Nephron progenitor cell (in vitro differentiated cells): ENCODE data around the gene TOM1L2.

Experiments used
- DNase-seq: peaks from one replicate; pipeline ENCODE4 v3.0.0; 2021
- H3K27ac Mint-ChIP-seq: 2 replicates; pipeline ENCODE4 v1.8.0; 2021; ENCODE audit warnings: mild to moderate bottlenecking, moderate library complexity, mixed read lengths
- H3K27me3 Mint-ChIP-seq: 2 replicates; pipeline ENCODE4 v1.8.0; 2021; ENCODE audit warnings: mild to moderate bottlenecking, low read depth, mixed read lengths; ENCODE audit not compliant: poor library complexity
- H3K36me3 Mint-ChIP-seq: 2 replicates; pipeline ENCODE4 v1.8.0; 2021; ENCODE audit warnings: low read depth, mixed read lengths
- H3K4me1 Mint-ChIP-seq: 2 replicates; pipeline ENCODE4 v1.8.0; 2021; ENCODE audit warnings: mixed read lengths
- H3K4me3 Mint-ChIP-seq: 2 replicates; pipeline ENCODE4 v1.8.0; 2021; ENCODE audit warnings: mild to moderate bottlenecking, moderate library complexity, mixed read lengths
- H3K9me3 Mint-ChIP-seq: 2 replicates; pipeline ENCODE4 v1.8.0; 2021; ENCODE audit warnings: mild to moderate bottlenecking, moderate library complexity, mixed read lengths
- CTCF ChIP-seq: fragments of 200-600 bp; sonication (generic); IDR thresholded peaks from 2 replicates; pipeline ENCODE4 v1.5.0; 2021; ENCODE audit warnings: antibody characterized with exemption

TOM1L2 gene

GRCh38 chr17:17987901-17988300 lies 15.7 kb upstream of the TOM1L2 start:
- DNase-seq = no peak
- no peaks in the 10 kb centered on the region for H3K36me3 Mint-ChIP-seq
- no peak for TF ChIP-seq CTCF
- H3K27me3 Mint-ChIP-seq = peaks cover 7% of the 10 kb centered on the region
- no peak overlapping the region for H3K4me3 Mint-ChIP-seq
- H3K9me3 Mint-ChIP-seq = no peaks in the 10 kb centered on the region
- H3K4me1 Mint-ChIP-seq = peaks cover 13% of the 10 kb centered on the region
- no peak overlapping the region for H3K27ac Mint-ChIP-seq

- no peak for TF ChIP-seq CTCF
- Mint-ChIP-seq H3K9me3 (no peaks in the 10 kb centered on the region), H3K4me1 (peaks cover 13% of the 10 kb centered on the region), H3K36me3 (no peaks in the 10 kb centered on the region), H3K27ac (no peak overlapping the region), H3K4me3 (no peak overlapping the region), H3K27me3 (peaks cover 7% of the 10 kb centered on the region)
- no peak for DNase-seq
Measured at GRCh38 chr17:17987187-17987896, 15.1 kb upstream of the TOM1L2 start.

GRCh38 chr17:17985555-17985954 lies 13.4 kb upstream of the TOM1L2 start:
- Mint-ChIP-seq H3K4me1 (peaks cover 13% of the 10 kb centered on the region), H3K9me3 (no peaks in the 10 kb centered on the region), H3K27me3 (peaks cover 9% of the 10 kb centered on the region), H3K36me3 (no peaks in the 10 kb centered on the region), H3K27ac (no peak overlapping the region), H3K4me3 (no peak overlapping the region)
- DNase-seq = no peak
- no peak for TF ChIP-seq CTCF

- H3K9me3 Mint-ChIP-seq = no peaks in the 10 kb centered on the region
- H3K36me3 Mint-ChIP-seq = no peaks in the 10 kb centered on the region
- H3K27ac Mint-ChIP-seq = no peak overlapping the region
- H3K4me1 Mint-ChIP-seq = peaks cover 9% of the 10 kb centered on the region
- TF ChIP-seq CTCF = no peak
- H3K4me3 Mint-ChIP-seq = no peak overlapping the region
- no peak for DNase-seq
- H3K27me3 Mint-ChIP-seq = peaks cover 13% of the 10 kb centered on the region
Measured at GRCh38 chr17:17985153-17985552, 13.0 kb upstream of the TOM1L2 start.

GRCh38 chr17:17983776-17984175 lies 11.6 kb upstream of the TOM1L2 start:
- Mint-ChIP-seq H3K27me3 (peaks cover 18% of the 10 kb centered on the region), H3K27ac (no peak overlapping the region), H3K4me3 (no peak overlapping the region), H3K36me3 (no peaks in the 10 kb centered on the region), H3K9me3 (no peaks in the 10 kb centered on the region), H3K4me1 (peaks cover under 1% of the 10 kb centered on the region)
- no peak for DNase-seq
- no peak for TF ChIP-seq CTCF

- no peaks in the 10 kb centered on the region for H3K36me3 Mint-ChIP-seq
- no peak overlapping the region for H3K27ac Mint-ChIP-seq
- H3K4me1 Mint-ChIP-seq = no peaks in the 10 kb centered on the region
- peaks cover 19% of the 10 kb centered on the region for H3K27me3 Mint-ChIP-seq
- no peak for DNase-seq
- H3K9me3 Mint-ChIP-seq = no peaks in the 10 kb centered on the region
- H3K4me3 Mint-ChIP-seq = no peak overlapping the region
- no peak for TF ChIP-seq CTCF
Measured at GRCh38 chr17:17983376-17983775, 11.2 kb upstream of the TOM1L2 start.
